GM18508 (cell line): ENCODE results near the gene ARHGEF40.

Source experiments
- ATAC-seq: cut with Tn5 transposase; IDR thresholded peaks from one replicate; pipeline ENCODE4 v1.9.1; 2021; ENCODE audit warnings: moderate number of reproducible peaks; ENCODE audit not compliant: insufficient read depth, unreplicated experiment

The ARHGEF40 gene

GRCh38 chr14:21096438-21096837, 26.3 kb downstream of the ARHGEF40 start:
- ATAC-seq, result no peak

GRCh38 chr14:21096978-21097635, 27.0 kb downstream of the ARHGEF40 start:
- ATAC-seq, result no peak

GRCh38 chr14:21097636-21098075, 27.6 kb downstream of the ARHGEF40 start:
- no peak for ATAC-seq

GRCh38 chr14:21098076-21098891, 28.2 kb downstream of the ARHGEF40 start, which contains the start of gene ZNF219:
ZNF219 (minus strand) TSS chr14:21098655; CDS start chr14:21093591, 5,064 bp downstream.
- ATAC-seq, result no peak

GRCh38 chr14:21098892-21099595, 28.9 kb downstream of the ARHGEF40 start:
- ATAC-seq, result no peak

GRCh38 chr14:21099596-21099985, 29.5 kb downstream of the ARHGEF40 start:
- no peak for ATAC-seq

- no peak for ATAC-seq
These were observed 30.8 kb downstream of the ARHGEF40 start, which contains the start of gene TMEM253 for GRCh38 chr14:21100931-21101330. TMEM253 (plus strand) TSS chr14:21101066; CDS start chr14:21101344, 278 bp downstream.

GRCh38 chr14:21101802-21102413, 31.8 kb downstream of the ARHGEF40 start:
- ATAC-seq, result no peak

GRCh38 chr14:21102521-21103410, 32.7 kb downstream of the ARHGEF40 start:
- ATAC-seq, result no peak

GRCh38 chr14:21103411-21103709, 33.3 kb downstream of the ARHGEF40 start:
- no peak for ATAC-seq

- ATAC-seq, result peak; percentile 81
These were observed 33.8 kb downstream of the ARHGEF40 start for GRCh38 chr14:21103710-21104447.

GRCh38 chr14:21104448-21105060, 34.5 kb downstream of the ARHGEF40 start:
- ATAC-seq, result no peak

GRCh38 chr14:21105095-21105494, 35.0 kb downstream of the ARHGEF40 start:
- ATAC-seq, result no peak

GRCh38 chr14:21106176-21106497, 36.0 kb downstream of the ARHGEF40 start:
- ATAC-seq, result no peak

- no peak for ATAC-seq
These were observed 36.6 kb downstream of the ARHGEF40 start for GRCh38 chr14:21106498-21107282.

GRCh38 chr14:21107283-21107800, 37.2 kb downstream of the ARHGEF40 start:
- no peak for ATAC-seq

GRCh38 chr14:21108791-21109190, 38.7 kb downstream of the ARHGEF40 start:
- no peak for ATAC-seq
